AG09309 (cell line): ENCODE measurements around the gene PHETA1.
"Not testable (repeated sequence)": the region's sequence is repeated elsewhere in the genome, so short reads cannot be mapped to it uniquely, and the experiment has no call there.

ENCODE experiments used
- DNase-seq: peaks from one replicate; pipeline ENCODE4 v3.0.0-alpha.2; 2010; ENCODE audit warnings: low read depth
- H3K4me3 ChIP-seq: 2 replicates; pipeline ENCODE4 v1.5.1; 2011; ENCODE audit warnings: mild to moderate bottlenecking, low read depth, low read length, moderate library complexity; ENCODE audit not compliant: control insufficient read depth
- TF ChIP-seq, protein P1 (sequence below): IDR thresholded peaks from 2 replicates; pipeline ENCODE4 v1.5.1; 2011; ENCODE audit warnings: mild to moderate bottlenecking, low read depth, low read length, inconsistent platforms; ENCODE audit not compliant: insufficient read depth, control insufficient read depth; ENCODE audit errors: missing control alignments

PHETA1 gene

GRCh38 chr12:111386885-111387284 lies 18.0 kb upstream of the PHETA1 start:
- TF ChIP-seq, protein P1, sequence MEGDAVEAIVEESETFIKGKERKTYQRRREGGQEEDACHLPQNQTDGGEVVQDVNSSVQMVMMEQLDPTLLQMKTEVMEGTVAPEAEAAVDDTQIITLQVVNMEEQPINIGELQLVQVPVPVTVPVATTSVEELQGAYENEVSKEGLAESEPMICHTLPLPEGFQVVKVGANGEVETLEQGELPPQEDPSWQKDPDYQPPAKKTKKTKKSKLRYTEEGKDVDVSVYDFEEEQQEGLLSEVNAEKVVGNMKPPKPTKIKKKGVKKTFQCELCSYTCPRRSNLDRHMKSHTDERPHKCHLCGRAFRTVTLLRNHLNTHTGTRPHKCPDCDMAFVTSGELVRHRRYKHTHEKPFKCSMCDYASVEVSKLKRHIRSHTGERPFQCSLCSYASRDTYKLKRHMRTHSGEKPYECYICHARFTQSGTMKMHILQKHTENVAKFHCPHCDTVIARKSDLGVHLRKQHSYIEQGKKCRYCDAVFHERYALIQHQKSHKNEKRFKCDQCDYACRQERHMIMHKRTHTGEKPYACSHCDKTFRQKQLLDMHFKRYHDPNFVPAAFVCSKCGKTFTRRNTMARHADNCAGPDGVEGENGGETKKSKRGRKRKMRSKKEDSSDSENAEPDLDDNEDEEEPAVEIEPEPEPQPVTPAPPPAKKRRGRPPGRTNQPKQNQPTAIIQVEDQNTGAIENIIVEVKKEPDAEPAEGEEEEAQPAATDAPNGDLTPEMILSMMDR: no peak
- no peak for DNase-seq
- no peak overlapping the region for H3K4me3 ChIP-seq

DNA sequence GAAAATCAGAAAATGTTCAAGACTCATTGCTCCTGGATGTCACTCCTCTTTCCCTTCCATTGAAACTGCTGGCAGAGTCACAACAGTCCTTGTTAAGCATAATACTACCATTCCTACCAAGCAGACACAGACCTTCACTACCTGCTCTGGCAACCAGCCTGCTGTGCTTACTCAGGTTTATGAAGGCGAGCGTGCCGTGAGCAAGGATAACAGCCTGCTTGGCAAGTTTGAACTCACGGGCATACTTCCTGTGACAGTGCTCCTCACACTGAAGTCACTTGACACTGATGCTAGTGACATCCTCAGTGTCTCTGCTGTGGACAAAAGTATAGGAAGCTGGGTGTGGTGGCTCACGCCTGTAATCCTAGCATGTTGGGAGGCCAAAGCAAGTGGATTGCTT lies 15.7 kb upstream of the PHETA1 start:
- no peak for DNase-seq
- TF ChIP-seq, protein P1: no peak
- H3K4me3 ChIP-seq: no peak overlapping the region

- DNase-seq: no peak
- no peak overlapping the region for H3K4me3 ChIP-seq
- TF ChIP-seq, protein P1: no peak
Observed at GRCh38 chr12:111379942-111380554, 11.2 kb upstream of the PHETA1 start.

DNA sequence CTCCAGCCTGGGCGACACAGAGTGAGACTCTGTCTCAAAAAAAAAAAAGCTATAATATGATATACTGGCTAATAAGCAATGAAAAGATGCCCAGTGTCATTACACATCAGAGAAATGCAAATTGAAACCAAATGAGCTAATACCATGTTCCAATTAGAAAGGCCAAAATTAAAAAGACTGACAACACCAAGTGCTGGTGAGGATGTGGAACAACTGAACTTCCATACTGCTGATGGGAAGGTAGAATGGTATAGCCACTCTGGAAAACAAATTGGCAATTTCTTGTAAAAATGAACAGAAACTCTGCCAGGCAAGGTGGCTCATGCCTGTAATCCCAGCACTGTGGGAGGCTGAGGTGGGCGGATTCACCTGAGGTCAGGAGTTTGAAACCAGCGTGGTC lies 8.5 kb upstream of the PHETA1 start:
- no peak overlapping the region for H3K4me3 ChIP-seq
- TF ChIP-seq, protein P1: no peak
- DNase-seq: no peak

DNA sequence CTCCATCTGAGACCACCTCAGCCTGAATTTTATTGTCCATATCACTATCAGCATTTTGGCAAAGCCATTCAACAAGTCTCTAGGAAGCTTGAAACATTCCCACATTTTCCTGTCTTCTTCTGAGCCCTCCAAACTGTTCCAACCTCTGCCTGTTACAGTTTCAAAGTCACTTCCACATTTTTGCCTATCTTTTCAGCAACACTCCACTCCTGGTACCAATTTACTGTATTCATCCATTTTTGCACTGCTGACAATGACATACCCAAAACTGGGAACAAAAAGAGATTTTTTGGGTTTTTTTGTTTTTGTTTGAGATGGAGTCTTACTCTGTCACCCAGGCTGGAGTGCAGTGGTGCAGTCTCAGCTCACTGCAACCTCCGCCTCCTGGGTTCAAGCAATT lies 4.3 kb upstream of the PHETA1 start:
- H3K4me3 ChIP-seq, DNase-seq: not testable (repeated sequence)

- no peak for DNase-seq
- H3K4me3 ChIP-seq: peak overlapping the region; percentile 92
Observed at GRCh38 chr12:111369496-111370220, 763 bp upstream of the PHETA1 start.

DNA sequence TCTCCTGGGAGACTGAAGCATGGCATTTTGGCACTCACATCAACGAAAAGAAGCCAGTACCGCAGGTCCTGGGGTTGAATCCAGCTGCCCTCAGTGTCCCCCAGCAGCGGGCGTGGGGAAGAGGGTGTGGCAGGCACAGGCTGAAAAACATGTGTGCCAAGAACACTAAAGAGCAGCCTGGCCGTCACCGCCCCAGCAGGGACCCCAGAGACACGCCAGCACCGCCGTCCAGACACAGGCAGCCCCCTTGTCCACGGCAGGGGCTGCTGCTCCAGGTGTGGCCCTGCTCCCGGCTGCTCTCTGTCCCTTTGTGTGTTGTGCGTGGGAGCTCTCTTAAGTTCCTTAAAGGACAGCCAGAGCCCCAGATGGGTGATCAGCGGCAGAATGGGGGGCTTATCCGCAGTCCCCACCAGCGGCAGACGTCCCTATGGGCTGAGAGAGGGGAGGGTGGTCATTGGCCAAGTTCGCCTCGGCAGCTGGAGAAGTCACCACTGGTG lies 556 bp downstream of the PHETA1 start:
- H3K4me3 ChIP-seq: peak overlapping the region; percentile 92
- TF ChIP-seq, protein P1: no peak
- no peak for DNase-seq

More at GRCh38 chr12:111369496-111370220, 763 bp upstream of the PHETA1 start:
- TF ChIP-seq, protein P1: no peak
